ENCODE measurements around the gene SPATS2.

DNA sequence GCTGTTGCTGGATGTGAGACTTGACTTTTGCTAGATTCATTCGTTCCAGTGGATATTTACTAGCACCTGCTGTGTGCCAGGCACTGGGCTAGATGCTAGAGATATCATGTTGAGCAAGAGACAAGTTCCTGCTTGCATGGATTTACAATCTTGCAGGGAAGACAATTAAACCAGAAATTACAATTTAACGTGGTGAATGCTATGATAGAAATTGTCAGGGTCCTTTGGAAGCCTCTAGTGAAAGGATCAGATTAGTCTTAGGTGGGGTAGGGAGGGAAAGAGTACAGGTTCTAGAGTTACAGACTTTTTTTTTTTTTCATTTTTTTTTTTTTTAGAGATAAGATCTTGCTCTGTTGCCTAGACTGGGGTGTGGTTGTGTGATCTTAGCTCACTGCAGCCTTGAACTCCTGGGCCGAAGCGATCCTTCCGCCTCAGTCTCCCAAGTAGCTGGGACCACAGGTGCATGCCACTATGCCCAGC lies 36.7 kb downstream of the SPATS2 start:
- TF ChIP-seq REST (IDR thresholded peaks at IDR 0.05; ENCODE audit: insufficient read depth in 1 of 2, low read depth in 2 of 2, low read length in 2 of 2) = no peak
- no peak for TF ChIP-seq POLR2AphosphoS5 (IDR thresholded peaks at IDR 0.05; ENCODE audit: low read depth, low read length)
- TF ChIP-seq SIN3A (IDR thresholded peaks at IDR 0.05; ENCODE audit: borderline replicate concordance, insufficient read depth, low read length) = no peak
- no peak for TF ChIP-seq TAF1 (IDR thresholded peaks at IDR 0.05; ENCODE audit: borderline replicate concordance, insufficient read depth, low read length)
- TF ChIP-seq FOXP2 (optimal IDR thresholded peaks at IDR 0.05; ENCODE audit: borderline replicate concordance, extremely low read depth, extremely low read length, insufficient read depth) = no peak

All from PFSK-1 (cell line).